GM23338 (cell line): Measurements from ENCODE around the gene ATF2.

Source experiments
- CREB1 ChIP-seq: fragments of 250-450 bp; sonication (Bioruptor Pico); IDR thresholded peaks from 2 replicates; pipeline ENCODE4 v1.5.0; 2020; ENCODE audit warnings: low read depth, mild to moderate bottlenecking, moderate library complexity
- EZH2 ChIP-seq: fragments of 200-600 bp; sonication (generic); IDR thresholded peaks from one replicate; pipeline ENCODE4 v1.8.0; 2017; ENCODE audit warnings: antibody characterized with exemption, mild to moderate bottlenecking, low read depth; ENCODE audit not compliant: unreplicated experiment
- EZH2phosphoT487 ChIP-seq: fragments of 200-600 bp; sonication (generic); IDR thresholded peaks from one replicate; pipeline ENCODE4 v1.8.1; 2018; ENCODE audit warnings: antibody characterized with exemption; ENCODE audit not compliant: unreplicated experiment
- POLR2AphosphoS5 ChIP-seq: IDR thresholded peaks from 2 replicates; pipeline ENCODE4 v1.6.1; 2016; ENCODE audit warnings: antibody characterized with exemption, low read depth
- ZNF331 ChIP-seq: fragments of 250-450 bp; sonication (Bioruptor Pico); IDR thresholded peaks from 2 replicates; pipeline ENCODE4 v1.5.0; 2020; ENCODE audit warnings: low read depth, mild to moderate bottlenecking, moderate library complexity
- TF ChIP-seq, protein P1 (sequence below), 2 experiments: fragments of 200-600 bp in 1 of 2; sonication (generic) in 1 of 2; conservative IDR thresholded peaks; 2 replicates each; pipeline versions ENCODE4 v1.5.1 to v1.6.1; 2016 to 2017; ENCODE audit warnings: antibody characterized with exemption in 2 of 2, low read depth in 2 of 2, mild to moderate bottlenecking in 2 of 2, moderate library complexity in 1 of 2
- TF ChIP-seq, protein P2 (sequence below): IDR thresholded peaks from one replicate; pipeline ENCODE4 v1.6.1; 2018; ENCODE audit warnings: antibody characterized with exemption; ENCODE audit not compliant: unreplicated experiment

DNA sequence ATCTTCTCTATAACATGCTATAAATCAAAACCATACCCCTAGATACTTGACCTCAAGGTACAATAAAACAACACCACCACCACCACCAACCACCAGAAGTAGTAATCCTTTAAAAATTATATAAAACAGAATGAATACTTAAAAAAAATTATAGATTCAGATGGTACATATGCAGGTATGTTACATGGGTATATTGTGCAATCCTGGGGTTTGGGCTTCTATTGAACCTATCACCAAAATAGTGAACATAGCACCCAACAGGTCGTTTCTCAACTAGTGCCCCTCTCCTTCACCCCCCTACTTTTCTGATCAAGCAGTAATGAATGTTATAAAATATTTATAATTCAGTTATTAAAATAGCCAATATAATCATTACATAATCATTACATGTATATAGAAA is 91.7 kb downstream of the ATF2 start:
- TF ChIP-seq, protein P1, sequence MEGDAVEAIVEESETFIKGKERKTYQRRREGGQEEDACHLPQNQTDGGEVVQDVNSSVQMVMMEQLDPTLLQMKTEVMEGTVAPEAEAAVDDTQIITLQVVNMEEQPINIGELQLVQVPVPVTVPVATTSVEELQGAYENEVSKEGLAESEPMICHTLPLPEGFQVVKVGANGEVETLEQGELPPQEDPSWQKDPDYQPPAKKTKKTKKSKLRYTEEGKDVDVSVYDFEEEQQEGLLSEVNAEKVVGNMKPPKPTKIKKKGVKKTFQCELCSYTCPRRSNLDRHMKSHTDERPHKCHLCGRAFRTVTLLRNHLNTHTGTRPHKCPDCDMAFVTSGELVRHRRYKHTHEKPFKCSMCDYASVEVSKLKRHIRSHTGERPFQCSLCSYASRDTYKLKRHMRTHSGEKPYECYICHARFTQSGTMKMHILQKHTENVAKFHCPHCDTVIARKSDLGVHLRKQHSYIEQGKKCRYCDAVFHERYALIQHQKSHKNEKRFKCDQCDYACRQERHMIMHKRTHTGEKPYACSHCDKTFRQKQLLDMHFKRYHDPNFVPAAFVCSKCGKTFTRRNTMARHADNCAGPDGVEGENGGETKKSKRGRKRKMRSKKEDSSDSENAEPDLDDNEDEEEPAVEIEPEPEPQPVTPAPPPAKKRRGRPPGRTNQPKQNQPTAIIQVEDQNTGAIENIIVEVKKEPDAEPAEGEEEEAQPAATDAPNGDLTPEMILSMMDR (conservative IDR thresholded peaks at IDR 0.05; ENCODE audit: low read depth in 2 of 2), result no peak
- TF ChIP-seq POLR2AphosphoS5 (no peak), EZH2 (no peak), CREB1 (no peak), EZH2phosphoT487 (no peak), ZNF331 (CRISPR knock-in tag) (no peak)
- TF ChIP-seq, protein P2, sequence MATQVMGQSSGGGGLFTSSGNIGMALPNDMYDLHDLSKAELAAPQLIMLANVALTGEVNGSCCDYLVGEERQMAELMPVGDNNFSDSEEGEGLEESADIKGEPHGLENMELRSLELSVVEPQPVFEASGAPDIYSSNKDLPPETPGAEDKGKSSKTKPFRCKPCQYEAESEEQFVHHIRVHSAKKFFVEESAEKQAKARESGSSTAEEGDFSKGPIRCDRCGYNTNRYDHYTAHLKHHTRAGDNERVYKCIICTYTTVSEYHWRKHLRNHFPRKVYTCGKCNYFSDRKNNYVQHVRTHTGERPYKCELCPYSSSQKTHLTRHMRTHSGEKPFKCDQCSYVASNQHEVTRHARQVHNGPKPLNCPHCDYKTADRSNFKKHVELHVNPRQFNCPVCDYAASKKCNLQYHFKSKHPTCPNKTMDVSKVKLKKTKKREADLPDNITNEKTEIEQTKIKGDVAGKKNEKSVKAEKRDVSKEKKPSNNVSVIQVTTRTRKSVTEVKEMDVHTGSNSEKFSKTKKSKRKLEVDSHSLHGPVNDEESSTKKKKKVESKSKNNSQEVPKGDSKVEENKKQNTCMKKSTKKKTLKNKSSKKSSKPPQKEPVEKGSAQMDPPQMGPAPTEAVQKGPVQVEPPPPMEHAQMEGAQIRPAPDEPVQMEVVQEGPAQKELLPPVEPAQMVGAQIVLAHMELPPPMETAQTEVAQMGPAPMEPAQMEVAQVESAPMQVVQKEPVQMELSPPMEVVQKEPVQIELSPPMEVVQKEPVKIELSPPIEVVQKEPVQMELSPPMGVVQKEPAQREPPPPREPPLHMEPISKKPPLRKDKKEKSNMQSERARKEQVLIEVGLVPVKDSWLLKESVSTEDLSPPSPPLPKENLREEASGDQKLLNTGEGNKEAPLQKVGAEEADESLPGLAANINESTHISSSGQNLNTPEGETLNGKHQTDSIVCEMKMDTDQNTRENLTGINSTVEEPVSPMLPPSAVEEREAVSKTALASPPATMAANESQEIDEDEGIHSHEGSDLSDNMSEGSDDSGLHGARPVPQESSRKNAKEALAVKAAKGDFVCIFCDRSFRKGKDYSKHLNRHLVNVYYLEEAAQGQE, result no peak
